Measurements from ENCODE around the gene DPP10.

The DPP10 gene

DNA sequence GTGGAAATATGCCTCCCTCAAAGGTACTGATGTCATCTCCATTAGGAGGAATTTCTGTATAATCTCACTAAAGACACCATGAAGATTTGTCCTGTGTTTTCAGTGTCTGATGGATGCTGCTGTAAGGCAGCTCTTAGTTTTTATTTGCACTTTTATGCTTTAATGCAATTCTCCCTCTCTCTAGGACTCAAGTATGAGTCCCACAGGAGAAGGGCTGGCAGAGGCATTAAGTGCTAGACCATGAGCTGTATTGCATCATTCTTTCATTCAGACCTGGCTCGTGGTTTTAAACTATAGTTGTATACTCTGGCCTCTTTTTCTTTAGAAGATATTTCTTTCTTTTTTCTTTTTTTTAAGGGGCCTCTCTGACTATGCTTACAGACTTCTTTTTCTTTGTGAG, 805.6 kb downstream of the DPP10 start:
- Histone ChIP-seq H3K36me3 (ENCODE audit: control insufficient read depth, insufficient read depth, low read length) (no peaks in the 10 kb centered on the region), H3K27ac (no peak overlapping the region), H3K9me3 (ENCODE audit: control insufficient read depth, low read length) (no peaks in the 10 kb centered on the region), H2AFZ (no peak overlapping the region), H3K4me3 (ENCODE audit: low read depth, low read length) (no peak overlapping the region), H3K27me3 (ENCODE audit: control insufficient read depth, insufficient read depth, low read length) (no peaks in the 10 kb centered on the region), H3K4me2 (ENCODE audit: low read length) (no peak overlapping the region), H3K4me1 (no peaks in the 10 kb centered on the region), H3K79me2 (no peaks in the 10 kb centered on the region), H3K9ac (no peak overlapping the region)
- TF ChIP-seq CTCF (IDR thresholded peaks at IDR 0.05), result no peak

GRCh38 chr2:115277366-115277765, 834.9 kb downstream of the DPP10 start:
- no peak for TF ChIP-seq CTCF (IDR thresholded peaks at IDR 0.05)
- Histone ChIP-seq H3K4me1 (no peaks in the 10 kb centered on the region), H3K9ac (no peak overlapping the region), H3K4me3 (ENCODE audit: low read depth, low read length) (no peak overlapping the region), H3K27ac (no peak overlapping the region), H2AFZ (no peak overlapping the region), H3K79me2 (no peaks in the 10 kb centered on the region), H3K9me3 (ENCODE audit: control insufficient read depth, low read length) (no peaks in the 10 kb centered on the region), H3K36me3 (ENCODE audit: control insufficient read depth, insufficient read depth, low read length) (no peaks in the 10 kb centered on the region), H3K4me2 (ENCODE audit: low read length) (no peak overlapping the region), H3K27me3 (ENCODE audit: control insufficient read depth, insufficient read depth, low read length) (no peaks in the 10 kb centered on the region)

GRCh38 chr2:115285416-115285815, 843.0 kb downstream of the DPP10 start:
- no peak for TF ChIP-seq CTCF (IDR thresholded peaks at IDR 0.05)
- Histone ChIP-seq H3K9ac (no peak overlapping the region), H3K4me2 (ENCODE audit: low read length) (no peak overlapping the region), H3K36me3 (ENCODE audit: control insufficient read depth, insufficient read depth, low read length) (no peaks in the 10 kb centered on the region), H3K4me1 (no peaks in the 10 kb centered on the region), H3K27me3 (ENCODE audit: control insufficient read depth, insufficient read depth, low read length) (no peaks in the 10 kb centered on the region), H2AFZ (no peak overlapping the region), H3K4me3 (ENCODE audit: low read depth, low read length) (no peak overlapping the region), H3K27ac (no peak overlapping the region), H3K79me2 (no peaks in the 10 kb centered on the region), H3K9me3 (ENCODE audit: control insufficient read depth, low read length) (no peaks in the 10 kb centered on the region)

GRCh38 chr2:115290478-115290877, 848.0 kb downstream of the DPP10 start:
- H3K9me3 ChIP-seq (ENCODE audit: control insufficient read depth, low read length), result no peaks in the 10 kb centered on the region
- no peaks in the 10 kb centered on the region for H3K4me1 ChIP-seq
- H3K27me3 ChIP-seq (ENCODE audit: control insufficient read depth, insufficient read depth, low read length), result no peaks in the 10 kb centered on the region
- no peaks in the 10 kb centered on the region for H3K79me2 ChIP-seq
- H2AFZ ChIP-seq, result no peak overlapping the region
- no peak overlapping the region for H3K27ac ChIP-seq
- H3K4me3 ChIP-seq (ENCODE audit: low read depth, low read length), result no peak overlapping the region
- H3K4me2 ChIP-seq (ENCODE audit: low read length), result no peak overlapping the region
- no peaks in the 10 kb centered on the region for H3K36me3 ChIP-seq (ENCODE audit: control insufficient read depth, insufficient read depth, low read length)
- TF ChIP-seq CTCF (IDR thresholded peaks at IDR 0.05), result no peak
- H3K9ac ChIP-seq, result no peak overlapping the region

GRCh38 chr2:115292742-115293141, 850.3 kb downstream of the DPP10 start:
- Histone ChIP-seq H3K9ac (no peak overlapping the region), H3K27me3 (ENCODE audit: control insufficient read depth, insufficient read depth, low read length) (no peaks in the 10 kb centered on the region), H3K27ac (no peak overlapping the region), H3K4me2 (ENCODE audit: low read length) (no peak overlapping the region), H3K79me2 (no peaks in the 10 kb centered on the region), H3K4me1 (no peaks in the 10 kb centered on the region), H3K36me3 (ENCODE audit: control insufficient read depth, insufficient read depth, low read length) (no peaks in the 10 kb centered on the region), H2AFZ (no peak overlapping the region), H3K9me3 (ENCODE audit: control insufficient read depth, low read length) (no peaks in the 10 kb centered on the region), H3K4me3 (ENCODE audit: low read depth, low read length) (no peak overlapping the region)
- TF ChIP-seq CTCF (IDR thresholded peaks at IDR 0.05), result no peak

Data from parathyroid adenoma (tissue), 2 donors.